ENCODE measurements around the gene ING2.
"Not testable (repeated sequence)": the region's sequence is repeated elsewhere in the genome, so short reads cannot be mapped to it uniquely, and the experiment has no call there.

Gene ING2

GRCh38 chr4:183469936-183470335 lies 34.9 kb upstream of the ING2 start:
- no peak for DNase-seq (ENCODE audit: low read depth, low spot score)
- TF ChIP-seq POLR2AphosphoS5 (IDR thresholded peaks at IDR 0.05; ENCODE audit: borderline replicate concordance, low read depth, low read length) (no peak), EZH2 (IDR thresholded peaks at IDR 0.05) (no peak), FOXP2 (optimal IDR thresholded peaks at IDR 0.05; ENCODE audit: control extremely low read depth, extremely low read length, insufficient read depth) (no peak)
- H3K27ac ChIP-seq = no peak overlapping the region
- H3K36me3 ChIP-seq (ENCODE audit: insufficient read depth, low read length) = no peaks in the 10 kb centered on the region
- no peaks in the 10 kb centered on the region for H3K9me3 ChIP-seq (ENCODE audit: low read depth, low read length)
- H3K4me3 ChIP-seq = no peak overlapping the region
- H3K9ac ChIP-seq (ENCODE audit: insufficient read length) = no peak overlapping the region

GRCh38 chr4:183470821-183471220 lies 34.0 kb upstream of the ING2 start:
- Histone ChIP-seq H3K4me3 (no peak overlapping the region), H3K9ac (ENCODE audit: insufficient read length) (peak overlapping the region; percentile 32), H3K36me3 (ENCODE audit: insufficient read depth, low read length) (no peaks in the 10 kb centered on the region), H3K27ac (no peak overlapping the region), H3K9me3 (ENCODE audit: low read depth, low read length) (no peaks in the 10 kb centered on the region)
- TF ChIP-seq EZH2 (IDR thresholded peaks at IDR 0.05) (no peak), POLR2AphosphoS5 (IDR thresholded peaks at IDR 0.05; ENCODE audit: borderline replicate concordance, low read depth, low read length) (no peak), FOXP2 (optimal IDR thresholded peaks at IDR 0.05; ENCODE audit: control extremely low read depth, extremely low read length, insufficient read depth) (no peak)
- DNase-seq (ENCODE audit: low read depth, low spot score) = no peak

GRCh38 chr4:183471946-183472708 lies 32.7 kb upstream of the ING2 start:
- peak; percentile 48 for DNase-seq (ENCODE audit: low read depth, low spot score)
- Histone ChIP-seq H3K9ac (ENCODE audit: insufficient read length) (no peak overlapping the region), H3K4me3 (no peak overlapping the region), H3K27ac (no peak overlapping the region), H3K9me3 (ENCODE audit: low read depth, low read length) (no peaks in the 10 kb centered on the region), H3K36me3 (ENCODE audit: insufficient read depth, low read length) (no peaks in the 10 kb centered on the region)
- TF ChIP-seq FOXP2 (optimal IDR thresholded peaks at IDR 0.05; ENCODE audit: control extremely low read depth, extremely low read length, insufficient read depth) (no peak), POLR2AphosphoS5 (IDR thresholded peaks at IDR 0.05; ENCODE audit: borderline replicate concordance, low read depth, low read length) (no peak), EZH2 (IDR thresholded peaks at IDR 0.05) (no peak)

GRCh38 chr4:183478123-183478522 lies 26.7 kb upstream of the ING2 start:
- H3K4me3 ChIP-seq = no peak overlapping the region
- no peaks in the 10 kb centered on the region for H3K36me3 ChIP-seq (ENCODE audit: insufficient read depth, low read length)
- TF ChIP-seq POLR2AphosphoS5 (IDR thresholded peaks at IDR 0.05; ENCODE audit: borderline replicate concordance, low read depth, low read length) (no peak), EZH2 (IDR thresholded peaks at IDR 0.05) (no peak), FOXP2 (optimal IDR thresholded peaks at IDR 0.05; ENCODE audit: control extremely low read depth, extremely low read length, insufficient read depth) (no peak)
- no peak for DNase-seq (ENCODE audit: low read depth, low spot score)
- no peaks in the 10 kb centered on the region for H3K9me3 ChIP-seq (ENCODE audit: low read depth, low read length)
- no peak overlapping the region for H3K27ac ChIP-seq
- H3K9ac ChIP-seq (ENCODE audit: insufficient read length) = no peak overlapping the region

GRCh38 chr4:183478926-183479325 lies 25.9 kb upstream of the ING2 start:
- H3K9ac ChIP-seq (ENCODE audit: insufficient read length) = no peak overlapping the region
- H3K36me3 ChIP-seq (ENCODE audit: insufficient read depth, low read length) = no peaks in the 10 kb centered on the region
- TF ChIP-seq POLR2AphosphoS5 (IDR thresholded peaks at IDR 0.05; ENCODE audit: borderline replicate concordance, low read depth, low read length) = no peak
- TF ChIP-seq EZH2 (IDR thresholded peaks at IDR 0.05) = no peak
- TF ChIP-seq FOXP2 (optimal IDR thresholded peaks at IDR 0.05; ENCODE audit: control extremely low read depth, extremely low read length, insufficient read depth) = no peak
- no peaks in the 10 kb centered on the region for H3K9me3 ChIP-seq (ENCODE audit: low read depth, low read length)
- H3K27ac ChIP-seq = no peak overlapping the region
- no peak for DNase-seq (ENCODE audit: low read depth, low spot score)
- no peak overlapping the region for H3K4me3 ChIP-seq

- H3K36me3 ChIP-seq (ENCODE audit: insufficient read depth, low read length); DNase-seq (ENCODE audit: low read depth, low spot score); H3K27ac ChIP-seq; H3K4me3 ChIP-seq; H3K9ac ChIP-seq (ENCODE audit: insufficient read length); H3K9me3 ChIP-seq (ENCODE audit: low read depth, low read length): not testable (repeated sequence)
Measured at GRCh38 chr4:183482515-183483095, 22.3 kb upstream of the ING2 start.

- TF ChIP-seq FOXP2 (optimal IDR thresholded peaks at IDR 0.05; ENCODE audit: control extremely low read depth, extremely low read length, insufficient read depth) = no peak
- no peak for TF ChIP-seq EZH2 (IDR thresholded peaks at IDR 0.05)
- no peak for TF ChIP-seq POLR2AphosphoS5 (IDR thresholded peaks at IDR 0.05; ENCODE audit: borderline replicate concordance, low read depth, low read length)
- H3K36me3 ChIP-seq (ENCODE audit: insufficient read depth, low read length) = no peaks in the 10 kb centered on the region
- H3K4me3 ChIP-seq = no peak overlapping the region
- no peak overlapping the region for H3K9ac ChIP-seq (ENCODE audit: insufficient read length)
- H3K27ac ChIP-seq = no peak overlapping the region
- H3K9me3 ChIP-seq (ENCODE audit: low read depth, low read length) = no peaks in the 10 kb centered on the region
- no peak for DNase-seq (ENCODE audit: low read depth, low spot score)
Measured at GRCh38 chr4:183483997-183484396, 20.9 kb upstream of the ING2 start.

DNA sequence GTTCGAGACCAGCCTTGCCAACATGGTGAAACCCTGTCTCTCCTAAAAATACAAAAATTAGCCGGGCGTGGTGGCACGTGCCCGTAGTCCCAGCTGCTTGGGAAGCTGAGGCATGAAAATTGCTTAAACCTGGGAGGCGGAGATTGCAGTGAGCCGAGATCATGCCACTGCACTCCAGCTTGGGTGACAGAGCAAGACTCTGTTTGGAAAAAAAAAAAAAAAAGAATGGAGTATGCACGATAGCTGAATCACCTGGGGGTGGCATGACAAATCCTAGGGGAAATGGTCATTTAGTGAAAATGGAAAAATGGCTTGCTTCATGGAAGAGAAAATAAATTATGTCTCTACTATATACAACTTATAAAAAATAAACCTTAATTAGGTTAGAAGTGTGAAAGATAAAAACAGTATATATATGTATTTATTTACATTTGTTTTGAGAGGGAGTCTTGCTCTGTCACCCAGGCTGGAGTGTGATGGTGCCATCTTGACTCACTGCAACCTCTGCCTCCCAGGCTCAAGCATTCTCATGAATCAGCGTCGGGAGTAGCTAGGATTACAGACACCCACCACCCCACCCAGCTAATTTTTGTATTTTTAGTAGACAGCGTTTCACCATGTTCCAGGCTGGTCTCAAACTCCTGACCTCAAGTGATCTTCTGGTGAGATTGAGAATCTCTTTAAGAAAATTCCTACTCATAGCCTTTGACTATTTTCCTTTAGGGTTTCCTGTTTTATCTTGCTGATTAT lies 19.3 kb upstream of the ING2 start:
- TF ChIP-seq EZH2 (IDR thresholded peaks at IDR 0.05) (no peak), POLR2AphosphoS5 (IDR thresholded peaks at IDR 0.05; ENCODE audit: borderline replicate concordance, low read depth, low read length) (no peak), FOXP2 (optimal IDR thresholded peaks at IDR 0.05; ENCODE audit: control extremely low read depth, extremely low read length, insufficient read depth) (no peak)
- DNase-seq (ENCODE audit: low read depth, low spot score) = no peak
- Histone ChIP-seq H3K36me3 (ENCODE audit: insufficient read depth, low read length) (no peaks in the 10 kb centered on the region), H3K4me3 (no peak overlapping the region), H3K9ac (ENCODE audit: insufficient read length) (no peak overlapping the region), H3K27ac (no peak overlapping the region), H3K9me3 (ENCODE audit: low read depth, low read length) (no peaks in the 10 kb centered on the region)

All from SK-N-MC (cell line).